Thymus (tissue), 11 donors: Measurements from ENCODE around the gene LHFPL5. TPM values are rescaled to one million over a fixed set of nuclear protein-coding genes. Genes with fewer than 3 reads are reported as not detected.

Experiments used
- DNase-seq, 9 donors: peaks; one replicate each; pipeline ENCODE4 v3.0.0-alpha.2; 2013; ENCODE audit warnings: low spot score in 9 of 9, low read depth in 6 of 9, missing footprints in 1 of 9
- H3K27ac ChIP-seq, 2 donors: one replicate each; pipeline ENCODE4 v1.5.1; 2013; ENCODE audit warnings: control low read depth in 1 of 2, low read depth in 1 of 2, low read length in 1 of 2, mild to moderate bottlenecking in 1 of 2, moderate library complexity in 1 of 2
- H3K27me3 ChIP-seq, 2 donors: one replicate each; pipeline ENCODE4 v1.5.1; 2013; ENCODE audit warnings: low read length in 1 of 2; ENCODE audit not compliant: control insufficient read depth in 2 of 2, insufficient read depth in 1 of 2
- H3K36me3 ChIP-seq, 2 donors: one replicate each; pipeline ENCODE4 v1.5.1; 2013; ENCODE audit warnings: low read length in 1 of 2, mild to moderate bottlenecking in 1 of 2, moderate library complexity in 1 of 2; ENCODE audit not compliant: control insufficient read depth in 2 of 2, insufficient read depth in 2 of 2
- H3K4me1 ChIP-seq, 2 donors: one replicate each; pipeline ENCODE4 v1.5.1; 2013; ENCODE audit warnings: low read length in 2 of 2; ENCODE audit not compliant: control insufficient read depth in 2 of 2, insufficient read depth in 2 of 2
- H3K4me3 ChIP-seq, 2 donors: one replicate each; pipeline ENCODE4 v1.5.1; 2013; ENCODE audit warnings: low read length in 2 of 2, control low read depth in 1 of 2, mild to moderate bottlenecking in 1 of 2
- H3K9me3 ChIP-seq, 2 donors: one replicate each; pipeline ENCODE4 v1.5.1; 2013; ENCODE audit warnings: low read length in 1 of 2, mild to moderate bottlenecking in 1 of 2; ENCODE audit not compliant: control insufficient read depth in 2 of 2, insufficient read depth in 1 of 2
- WGBS: extraction: QIAGEN DNeasy Blood & Tissue Kit; methylation state at CpG from one replicate; pipeline ENCODE4 v1.1.7; 2013; 5-methylcytosine and 5-hydroxymethylcytosine counted together
- polyA plus RNA-seq: library from polyadenylated mRNA; stranded (reverse); fragments of 200-250 nt; gene quantifications from one replicate; pipeline ENCODE4 v1.2.3, GENCODE V29; 2013
- total RNA-seq: library from RNA; stranded (reverse); fragments of 120-200 nt; gene quantifications from one replicate; pipeline ENCODE4 v1.2.4, GENCODE V29; 2013
- donor health status: healthy.

Gene LHFPL5
- total and polyA plus RNA-seq, 2 donors, result 0.09 TPM; not detected in 1

- H3K4me3 ChIP-seq, result no peak overlapping the region
- no peak for DNase-seq
- H3K4me1 ChIP-seq, result no peaks in the 10 kb centered on the region
- WGBS, result over 99% methylated on average over 5 of the region's 5 CpGs
- peaks cover 16 to 26% of the 10 kb centered on the region in 2 donors for H3K36me3 ChIP-seq
- H3K27ac ChIP-seq, result no peak overlapping the region
- no peaks in the 10 kb centered on the region for H3K9me3 ChIP-seq
- no peaks in the 10 kb centered on the region for H3K27me3 ChIP-seq
Measured at GRCh38 chr6:35831257-35832007, 26.3 kb downstream of the LHFPL5 start.

GRCh38 chr6:35833536-35833935 lies 28.4 kb downstream of the LHFPL5 start:
- H3K4me1 ChIP-seq, result no peaks in the 10 kb centered on the region
- no peaks in the 10 kb centered on the region for H3K27me3 ChIP-seq

GRCh38 chr6:35839019-35839418 lies 33.9 kb downstream of the LHFPL5 start:
- 64% methylated on average over 1 of the region's 1 CpG for WGBS
- Histone ChIP-seq H3K36me3 (peaks cover 34 to 69% of the 10 kb centered on the region in 2 donors), H3K27ac (no peak overlapping the region)

More at GRCh38 chr6:35833536-35833935, 28.4 kb downstream of the LHFPL5 start:
- Histone ChIP-seq H3K36me3 (peaks cover 28 to 44% of the 10 kb centered on the region in 2 donors), H3K27ac (no peak overlapping the region), H3K9me3 (no peaks in the 10 kb centered on the region), H3K4me3 (no peak overlapping the region)
- 98% methylated on average over 7 of the region's 7 CpGs for WGBS
- no peak for DNase-seq

DNA sequence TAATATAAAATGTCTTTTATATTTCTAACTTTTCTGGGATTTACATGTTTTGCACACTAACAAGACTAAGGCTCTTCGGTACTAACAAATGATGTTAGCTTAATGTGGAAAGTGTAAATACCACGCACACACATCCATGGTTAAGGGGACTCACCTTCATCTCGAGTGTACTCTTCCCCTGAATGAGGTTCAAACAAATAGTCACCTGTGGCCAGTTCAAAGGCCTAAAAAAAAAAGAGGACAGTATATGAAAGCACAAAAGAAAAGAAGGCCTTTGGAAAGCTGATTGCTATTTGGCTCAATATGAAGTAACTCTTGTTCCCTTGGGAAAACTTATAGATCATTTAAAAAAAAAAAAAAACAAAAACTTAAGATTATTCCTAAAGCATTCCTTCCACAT lies 37.2 kb downstream of the LHFPL5 start:
- Histone ChIP-seq H3K9me3 (no peaks in the 10 kb centered on the region), H3K27me3 (no peaks in the 10 kb centered on the region), H3K4me1 (no peaks in the 10 kb centered on the region), H3K36me3 (peaks cover 21 to 60% of the 10 kb centered on the region in 2 donors), H3K4me3 (no peak overlapping the region), H3K27ac (no peak overlapping the region)
- WGBS, result 97% methylated on average over 3 of the region's 3 CpGs
- no peak for DNase-seq

More at GRCh38 chr6:35839019-35839418, 33.9 kb downstream of the LHFPL5 start:
- no peak for DNase-seq
- Histone ChIP-seq H3K9me3 (no peaks in the 10 kb centered on the region), H3K4me3 (no peak overlapping the region), H3K27me3 (no peaks in the 10 kb centered on the region), H3K4me1 (no peaks in the 10 kb centered on the region)

DNA sequence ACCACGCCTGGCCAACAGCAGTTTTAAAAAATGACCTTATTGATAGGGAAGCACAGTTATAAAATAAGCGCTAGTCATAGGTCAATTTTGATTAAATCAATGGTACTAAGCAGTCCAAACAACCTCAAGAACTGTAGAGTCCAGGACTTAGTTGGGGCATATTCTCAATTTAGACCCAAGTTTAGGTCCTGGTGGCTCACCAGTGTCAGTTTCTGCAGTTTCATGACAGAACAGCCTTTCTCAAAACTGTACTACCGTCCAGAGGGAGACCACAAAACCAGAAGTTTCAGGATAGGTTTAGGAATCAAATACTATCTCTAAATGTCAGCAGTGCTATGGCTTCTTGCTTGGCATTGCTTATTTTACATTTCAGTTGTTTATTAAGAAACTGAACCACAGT lies 39.1 kb downstream of the LHFPL5 start:
- DNase-seq, result no peak
- H3K9me3 ChIP-seq, result no peaks in the 10 kb centered on the region
- 98% methylated on average over 3 of the region's 3 CpGs for WGBS
- H3K27ac ChIP-seq, result no peak overlapping the region
- no peak overlapping the region for H3K4me3 ChIP-seq
- H3K27me3 ChIP-seq, result no peaks in the 10 kb centered on the region
- H3K4me1 ChIP-seq, result no peaks in the 10 kb centered on the region
- H3K36me3 ChIP-seq, result peaks cover 8 to 52% of the 10 kb centered on the region in 2 donors

- H3K9me3 ChIP-seq, result no peaks in the 10 kb centered on the region
- H3K36me3 ChIP-seq, result peaks cover 5 to 66% of the 10 kb centered on the region in 2 donors
- 96% methylated on average over 2 of the region's 2 CpGs for WGBS
- H3K4me3 ChIP-seq, result no peak overlapping the region
- no peaks in the 10 kb centered on the region for H3K27me3 ChIP-seq
- H3K27ac ChIP-seq, result no peak overlapping the region
- H3K4me1 ChIP-seq, result no peaks in the 10 kb centered on the region
- DNase-seq, result no peak
Measured at GRCh38 chr6:35850208-35850607, 45.1 kb downstream of the LHFPL5 start.

DNA sequence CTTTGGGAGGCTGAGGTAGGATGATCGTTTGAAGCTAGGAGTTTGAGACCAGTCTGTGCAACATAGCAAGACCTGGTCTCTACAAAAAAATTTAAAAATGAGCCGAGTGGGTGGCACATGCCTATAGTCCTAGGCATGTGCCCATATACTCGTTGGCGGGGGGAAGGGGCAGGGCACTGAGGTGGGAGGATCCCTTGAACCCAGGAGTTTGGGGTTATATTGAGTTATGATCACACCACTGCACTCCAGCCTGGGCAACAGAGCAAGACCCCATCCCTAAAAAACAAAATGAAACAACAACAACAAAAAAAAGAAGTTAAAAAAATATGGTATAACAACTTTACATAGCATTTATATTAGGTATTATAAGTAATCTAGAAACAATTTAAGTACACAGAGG lies 47.8 kb downstream of the LHFPL5 start:
- H3K27ac ChIP-seq, result no peak overlapping the region

GRCh38 chr6:35856250-35856649 lies 51.1 kb downstream of the LHFPL5 start:
- peak in 1 of 9 donors; percentile 18 for DNase-seq
- 100% methylated on average over 1 of the region's 1 CpG for WGBS
- Histone ChIP-seq H3K27me3 (no peaks in the 10 kb centered on the region), H3K9me3 (no peaks in the 10 kb centered on the region), H3K27ac (no peak overlapping the region), H3K4me1 (no peaks in the 10 kb centered on the region), H3K4me3 (no peak overlapping the region), H3K36me3 (peaks cover 10 to 78% of the 10 kb centered on the region in 2 donors)

More for the DNA sequence above, 47.8 kb downstream of the LHFPL5 start:
- Histone ChIP-seq H3K27me3 (no peaks in the 10 kb centered on the region), H3K9me3 (no peaks in the 10 kb centered on the region), H3K4me1 (no peaks in the 10 kb centered on the region), H3K36me3 (peaks cover 10 to 74% of the 10 kb centered on the region in 2 donors), H3K4me3 (no peak overlapping the region)
- WGBS, result 98% methylated on average over 4 of the region's 4 CpGs
- no peak for DNase-seq

DNA sequence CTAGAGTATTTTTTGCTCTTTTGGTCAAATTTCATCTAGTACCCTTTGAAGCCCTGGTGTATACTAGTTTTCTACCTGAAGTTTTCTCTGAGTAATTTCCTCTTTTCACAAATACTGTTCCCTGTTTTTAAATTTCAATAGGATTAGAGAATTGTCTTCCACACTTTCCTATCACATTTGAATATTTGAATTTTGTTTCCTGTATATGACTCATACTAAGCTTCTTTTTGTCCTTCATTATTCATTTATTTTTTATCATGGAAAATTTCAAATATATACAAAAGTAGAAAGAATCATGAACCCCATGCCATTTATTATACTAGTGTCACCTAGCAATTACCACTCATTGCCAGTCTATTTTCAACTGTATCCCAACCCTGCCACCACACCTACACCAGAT lies 52.7 kb downstream of the LHFPL5 start:
- no peak overlapping the region for H3K4me3 ChIP-seq
- no peaks in the 10 kb centered on the region for H3K9me3 ChIP-seq
- H3K27ac ChIP-seq, result no peak overlapping the region
- H3K27me3 ChIP-seq, result no peaks in the 10 kb centered on the region
- DNase-seq, result no peak
- H3K4me1 ChIP-seq, result no peaks in the 10 kb centered on the region
- peaks cover 7 to 75% of the 10 kb centered on the region in 2 donors for H3K36me3 ChIP-seq
